Caco-2 (cell line): Measurements from ENCODE around the gene COL5A2. TPM values are rescaled to one million over a fixed set of nuclear protein-coding genes. Genes with fewer than 3 reads are reported as not detected.
A peak's percentile ranks its signal among the peaks of the same experiment; 100 is the strongest.

Source experiments
- BruUV-seq: library from RNA; stranded (reverse); fragments of 400-500 nt; replicated peaks from 2 replicates; lab custom pipeline; 2021; lab: Mats Ljungman, UMichigan
- CTCF ChIA-PET: fragments of 300-600 bp; sonication (Branson Sonifier 250); formaldehyde crosslinking; loops from one replicate; lab custom pipeline; 2022; ENCODE audit warnings: antibody characterized with exemption; lab: Charles Lee
- POLR2A ChIA-PET: fragments of 300-600 bp; sonication (Branson Sonifier 250); formaldehyde crosslinking; loops from one replicate; lab custom pipeline; 2022; ENCODE audit warnings: antibody characterized with exemption; lab: Charles Lee
- DNase-seq, 2 experiments: peaks; one replicate each; pipeline versions ENCODE4 v3.0.0 to v3.0.0-alpha.2; 2020 to 2022
- H3K27me3 ChIP-seq: replicated peaks from 2 replicates; pipeline ENCODE4 v1.6.0; 2011; ENCODE audit warnings: low read length; ENCODE audit not compliant: control insufficient read depth, insufficient read depth
- H3K36me3 ChIP-seq: 2 replicates; pipeline ENCODE4 v1.5.1; 2011; ENCODE audit warnings: low read length; ENCODE audit not compliant: control insufficient read depth, insufficient read depth
- H3K4me1 ChIP-seq: fragments of 250-450 bp; sonication (Bioruptor Pico); 2 replicates; pipeline ENCODE4 v1.5.1; 2020; ENCODE audit warnings: mild to moderate bottlenecking
- H3K4me3 ChIP-seq: 2 replicates; pipeline ENCODE4 v1.5.1; 2011; ENCODE audit warnings: low read depth, mild to moderate bottlenecking, control low read depth, low read length
- H3K9me3 ChIP-seq: fragments of 250-450 bp; sonication (Bioruptor Pico); 2 replicates; pipeline ENCODE4 v1.5.1; 2020; ENCODE audit warnings: mild to moderate bottlenecking, moderate library complexity
- H3K27ac Mint-ChIP-seq: one replicate; pipeline ENCODE4 v1.8.0; 2022; ENCODE audit warnings: mixed read lengths; ENCODE audit not compliant: unreplicated experiment
- H3K27me3 Mint-ChIP-seq: one replicate; pipeline ENCODE4 v1.8.0; 2022; ENCODE audit warnings: mixed read lengths; ENCODE audit not compliant: insufficient read depth, unreplicated experiment
- H3K36me3 Mint-ChIP-seq: one replicate; pipeline ENCODE4 v1.8.0; 2022; ENCODE audit warnings: mild to moderate bottlenecking, mixed read lengths; ENCODE audit not compliant: insufficient read depth, unreplicated experiment
- H3K4me1 Mint-ChIP-seq: one replicate; pipeline ENCODE4 v1.8.0; 2022; ENCODE audit warnings: low read depth, mixed read lengths; ENCODE audit not compliant: unreplicated experiment
- H3K4me3 Mint-ChIP-seq: one replicate; pipeline ENCODE4 v1.8.0; 2022; ENCODE audit warnings: mild to moderate bottlenecking, moderate library complexity, mixed read lengths; ENCODE audit not compliant: unreplicated experiment
- H3K9me3 Mint-ChIP-seq: one replicate; pipeline ENCODE4 v1.8.0; 2022; ENCODE audit warnings: mixed read lengths; ENCODE audit not compliant: unreplicated experiment
- intact Hi-C: fragments of 100-400 bp; cut with micrococcal nuclease; formaldehyde crosslinking; loops from one replicate; pipeline ENCODE4 v1.10.0; 2022; ENCODE audit not compliant: unreplicated experiment
- total RNA-seq: library from RNA; stranded (reverse); gene quantifications from 2 replicates; pipeline ENCODE4 v1.2.3, GENCODE V29; 2022
- TF ChIP-seq, protein P1 (sequence below), 2 experiments: fragments of 200-600 bp in 1 of 2; IDR thresholded peaks; 1 replicate in 1 of 2; 2 replicates in 1 of 2; pipeline versions ENCODE4 v1.5.1 to v1.8.0; 2011 to 2022; ENCODE audit warnings: antibody characterized with exemption in 1 of 2, control low read depth in 1 of 2, inconsistent platforms in 1 of 2, low read depth in 1 of 2, low read length in 1 of 2, mild to moderate bottlenecking in 1 of 2, moderate library complexity in 1 of 2; ENCODE audit not compliant: insufficient read depth in 1 of 2, severe bottlenecking in 1 of 2, unreplicated experiment in 1 of 2

COL5A2 gene
- total RNA-seq, 1 experiment from 2014 or later = 244 TPM

DNA sequence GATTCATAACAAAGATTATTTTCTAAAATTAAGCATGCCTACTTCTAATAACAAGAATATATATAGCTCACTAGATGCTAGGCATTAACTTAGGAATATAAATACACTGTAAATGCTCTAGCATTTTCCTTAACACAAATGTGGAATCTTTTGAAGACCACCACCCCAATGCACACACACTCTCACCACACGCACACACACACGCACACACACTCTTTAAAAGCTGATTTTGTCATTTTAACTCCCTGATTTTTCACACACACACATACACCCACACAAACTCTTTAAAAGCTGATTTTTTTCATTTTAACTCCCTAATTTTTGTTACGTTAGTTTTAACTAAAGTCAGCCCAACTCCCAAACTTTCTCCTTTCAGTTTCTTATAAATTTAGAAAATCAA, 3.0 kb downstream of the COL5A2 start:
- H3K4me3 ChIP-seq = no peak overlapping the region
- TF ChIP-seq, protein P1, sequence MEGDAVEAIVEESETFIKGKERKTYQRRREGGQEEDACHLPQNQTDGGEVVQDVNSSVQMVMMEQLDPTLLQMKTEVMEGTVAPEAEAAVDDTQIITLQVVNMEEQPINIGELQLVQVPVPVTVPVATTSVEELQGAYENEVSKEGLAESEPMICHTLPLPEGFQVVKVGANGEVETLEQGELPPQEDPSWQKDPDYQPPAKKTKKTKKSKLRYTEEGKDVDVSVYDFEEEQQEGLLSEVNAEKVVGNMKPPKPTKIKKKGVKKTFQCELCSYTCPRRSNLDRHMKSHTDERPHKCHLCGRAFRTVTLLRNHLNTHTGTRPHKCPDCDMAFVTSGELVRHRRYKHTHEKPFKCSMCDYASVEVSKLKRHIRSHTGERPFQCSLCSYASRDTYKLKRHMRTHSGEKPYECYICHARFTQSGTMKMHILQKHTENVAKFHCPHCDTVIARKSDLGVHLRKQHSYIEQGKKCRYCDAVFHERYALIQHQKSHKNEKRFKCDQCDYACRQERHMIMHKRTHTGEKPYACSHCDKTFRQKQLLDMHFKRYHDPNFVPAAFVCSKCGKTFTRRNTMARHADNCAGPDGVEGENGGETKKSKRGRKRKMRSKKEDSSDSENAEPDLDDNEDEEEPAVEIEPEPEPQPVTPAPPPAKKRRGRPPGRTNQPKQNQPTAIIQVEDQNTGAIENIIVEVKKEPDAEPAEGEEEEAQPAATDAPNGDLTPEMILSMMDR (IDR thresholded peaks at IDR 0.05; ENCODE audit: insufficient read depth in 1 of 2, low read depth in 1 of 2, low read length in 1 of 2, severe bottlenecking in 1 of 2, unreplicated experiment in 1 of 2) = no peak
- CTCF ChIA-PET = interaction anchor here (0.7 to 1.2 kb wide), 2 partner anchors 13 to 34 kb away, joined by 3 to 6 read pairs; no protein-coding TSS in a partner anchor

DNA sequence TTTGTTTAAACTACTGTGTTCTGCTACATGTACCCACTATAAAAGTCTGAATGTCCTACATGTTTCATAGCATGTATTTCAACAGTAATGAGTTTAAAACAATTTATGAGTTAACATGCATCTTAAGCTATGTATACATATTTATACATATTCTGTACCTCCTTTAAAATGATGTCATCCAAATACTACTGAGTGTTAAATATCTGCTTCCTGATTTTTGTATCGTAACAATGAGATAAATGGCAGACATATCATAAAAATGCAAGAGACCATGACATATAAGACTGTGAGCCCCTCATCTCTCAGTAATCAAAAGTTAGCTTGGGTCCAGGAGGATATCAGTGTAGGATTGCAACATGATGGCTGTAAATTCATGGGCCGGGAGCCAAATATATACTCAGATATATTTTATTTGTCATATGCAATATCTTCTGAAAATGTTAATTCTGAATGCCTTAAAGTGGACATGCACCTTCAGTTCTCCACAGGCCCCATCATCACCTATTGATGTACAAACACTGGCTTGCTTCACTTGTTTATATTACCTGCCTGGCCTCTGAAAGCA, 3.6 kb downstream of the COL5A2 start:
- Histone ChIP-seq H3K27me3 (no peaks in the 10 kb centered on the region), H3K9me3 (no peaks in the 10 kb centered on the region), H3K4me1 (peaks cover 24% of the 10 kb centered on the region), H3K36me3 (no peaks in the 10 kb centered on the region), H3K4me3 (no peak overlapping the region)
- POLR2A ChIA-PET = no interaction called here
- TF ChIP-seq, protein P1 (IDR thresholded peaks at IDR 0.05; ENCODE audit: insufficient read depth in 1 of 2, low read depth in 1 of 2, low read length in 1 of 2, severe bottlenecking in 1 of 2, unreplicated experiment in 1 of 2) = no peak
- no peak for DNase-seq
- Mint-ChIP-seq H3K9me3 (no peaks in the 10 kb centered on the region), H3K36me3 (peaks cover 6% of the 10 kb centered on the region), H3K27ac (no peak overlapping the region), H3K4me1 (peaks cover 23% of the 10 kb centered on the region), H3K27me3 (no peaks in the 10 kb centered on the region), H3K4me3 (peak overlapping the region; percentile 92)
- BruUV-seq = no TSS peak
- CTCF ChIA-PET = interaction anchor here (1.2 kb wide), 1 partner anchor 33 kb away, joined by 6 read pairs; no protein-coding TSS in a partner anchor
- intact Hi-C loops = loop anchor here (5.0 kb wide), 1 partner anchor 84 kb away; no protein-coding TSS in a partner anchor

More for the DNA sequence above, 3.0 kb downstream of the COL5A2 start:
- Histone ChIP-seq H3K36me3 (no peaks in the 10 kb centered on the region), H3K27me3 (no peaks in the 10 kb centered on the region), H3K9me3 (no peaks in the 10 kb centered on the region), H3K4me1 (peaks cover 27% of the 10 kb centered on the region)
- peaks cover 28% of the 10 kb centered on the region for H3K4me1 Mint-ChIP-seq
- no TSS peak for BruUV-seq
- POLR2A ChIA-PET = no interaction called here
- H3K36me3 Mint-ChIP-seq = peaks cover 6% of the 10 kb centered on the region
- peak overlapping the region; percentile 92 for H3K4me3 Mint-ChIP-seq
- intact Hi-C loops = loop anchor here (5.0 kb wide), 1 partner anchor 84 kb away; no protein-coding TSS in a partner anchor
- H3K27ac Mint-ChIP-seq = no peak overlapping the region
- no peaks in the 10 kb centered on the region for H3K9me3 Mint-ChIP-seq
- DNase-seq = no peak
- no peaks in the 10 kb centered on the region for H3K27me3 Mint-ChIP-seq

DNA sequence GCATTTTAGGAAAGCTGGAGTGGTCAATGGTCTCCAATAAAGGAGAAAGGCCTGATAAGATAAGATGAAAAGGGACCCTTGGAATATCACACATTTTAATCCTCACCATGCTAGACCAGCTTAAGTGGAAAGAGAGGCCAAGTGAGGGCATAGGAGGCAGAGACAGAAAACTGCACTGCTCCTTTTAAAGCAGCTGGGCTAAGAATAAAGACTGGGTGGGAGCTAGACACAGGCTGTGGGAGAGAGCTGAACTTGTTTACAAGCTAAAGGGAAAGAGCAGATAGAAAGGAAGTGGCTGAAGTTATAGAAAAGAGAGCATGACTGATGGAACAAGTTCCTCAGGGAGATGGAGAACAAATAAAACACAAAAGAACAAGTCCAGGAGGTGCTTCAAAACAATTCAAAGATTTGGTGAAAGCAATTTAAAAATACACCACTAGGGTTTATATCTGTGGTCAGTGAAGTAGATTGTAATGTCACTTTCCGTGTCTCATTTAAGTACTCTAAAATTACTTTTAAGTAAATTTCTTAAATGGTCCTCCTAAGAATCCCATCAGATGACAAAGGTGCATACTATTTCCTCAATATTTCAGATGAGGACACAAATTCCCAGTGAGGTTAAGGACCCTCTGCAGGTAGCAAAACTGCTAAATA, 7.5 kb downstream of the COL5A2 start:
- CTCF ChIA-PET = interaction anchor here (1.0 to 1.2 kb wide), 2 partner anchors 116 to 408 kb away, joined by 3 read pairs; partner anchors contain the start of gene SLC40A1
- Mint-ChIP-seq H3K4me1 (peaks cover 12% of the 10 kb centered on the region), H3K36me3 (peaks cover 12% of the 10 kb centered on the region), H3K27me3 (no peaks in the 10 kb centered on the region), H3K4me3 (no peak overlapping the region), H3K27ac (no peak overlapping the region), H3K9me3 (no peaks in the 10 kb centered on the region)
- TF ChIP-seq, protein P1 (IDR thresholded peaks at IDR 0.05; ENCODE audit: insufficient read depth in 1 of 2, low read depth in 1 of 2, low read length in 1 of 2, severe bottlenecking in 1 of 2, unreplicated experiment in 1 of 2) = peak in 1 of 2 experiments; percentile 18
- Histone ChIP-seq H3K4me1 (peaks cover 14% of the 10 kb centered on the region; the same call in 1 of the 2 replicates), H3K36me3 (no peaks in the 10 kb centered on the region), H3K4me3 (no peak overlapping the region), H3K9me3 (no peaks in the 10 kb centered on the region), H3K27me3 (no peaks in the 10 kb centered on the region)
- POLR2A ChIA-PET = interaction anchor here (0.5 kb wide), 1 partner anchor 19 kb away, joined by 3 read pairs; no protein-coding TSS in a partner anchor
- BruUV-seq = no TSS peak
- no peak for DNase-seq
- intact Hi-C loops = no loop called here
